ENCODE data around the gene PPTC7. TPM values are rescaled to one million over a fixed set of nuclear protein-coding genes. Genes with fewer than 3 reads are reported as not detected.
A peak's percentile ranks its signal among the peaks of the same experiment; 100 is the strongest.
"Not testable (repeated sequence)": the region's sequence is repeated elsewhere in the genome, so short reads cannot be mapped to it uniquely, and the experiment has no call there.

PPTC7 gene
- total RNA-seq, 4 donors from 2014 or later = 3.6 to 34.1 (median 21.1) TPM

- no peaks in the 10 kb centered on the region for H3K27me3 ChIP-seq
- no peaks in the 10 kb centered on the region for H3K36me3 ChIP-seq
- TF ChIP-seq POLR2A (IDR thresholded peaks at IDR 0.05) (no peak), CTCF (IDR thresholded peaks at IDR 0.05) (no peak)
- peak overlapping the region; percentile 37 to 41 for H3K27ac ChIP-seq
- H3K4me1 ChIP-seq = peaks cover 5 to 10% of the 10 kb centered on the region in 2 donors
- intact Hi-C loops (cut with DNase I; ENCODE audit: low total_unique reads) = no loop called here
- H3K4me3 ChIP-seq = no peak overlapping the region
- H3K9me3 ChIP-seq = no peaks in the 10 kb centered on the region
- no peak for DNase-seq
These were observed 21.5 kb downstream of the PPTC7 start for GRCh38 chr12:110561471-110562201.

- no peak for DNase-seq
- Histone ChIP-seq H3K36me3 (no peaks in the 10 kb centered on the region), H3K4me3 (no peak overlapping the region), H3K4me1 (peaks cover 5 to 10% of the 10 kb centered on the region in 2 donors), H3K27ac (peak overlapping the region in 1 of 2 donors; percentile 37), H3K9me3 (no peaks in the 10 kb centered on the region), H3K27me3 (no peaks in the 10 kb centered on the region)
- intact Hi-C loops (cut with DNase I; ENCODE audit: low total_unique reads) = no loop called here
- TF ChIP-seq POLR2A (IDR thresholded peaks at IDR 0.05) (no peak), CTCF (IDR thresholded peaks at IDR 0.05) (no peak)
These were observed 22.2 kb downstream of the PPTC7 start for GRCh38 chr12:110560946-110561345.

GRCh38 chr12:110560048-110560447 is 23.1 kb downstream of the PPTC7 start:
- no peak overlapping the region for H3K27ac ChIP-seq
- no peaks in the 10 kb centered on the region for H3K9me3 ChIP-seq
- H3K36me3 ChIP-seq = no peaks in the 10 kb centered on the region
- no peaks in the 10 kb centered on the region for H3K27me3 ChIP-seq
- TF ChIP-seq POLR2A (IDR thresholded peaks at IDR 0.05) (no peak), CTCF (IDR thresholded peaks at IDR 0.05) (no peak)
- intact Hi-C loops (cut with DNase I; ENCODE audit: low total_unique reads) = no loop called here
- peaks cover 5 to 10% of the 10 kb centered on the region in 2 donors for H3K4me1 ChIP-seq
- DNase-seq = no peak
- no peak overlapping the region for H3K4me3 ChIP-seq

- H3K36me3 ChIP-seq; H3K4me3 ChIP-seq; H3K27ac ChIP-seq; DNase-seq; H3K9me3 ChIP-seq; intact Hi-C loops (cut with DNase I; ENCODE audit: low total_unique reads); H3K27me3 ChIP-seq: not testable (repeated sequence)
- H3K4me1 ChIP-seq = peaks cover 5 to 10% of the 10 kb centered on the region in 2 donors
These were observed 24.2 kb downstream of the PPTC7 start for GRCh38 chr12:110558945-110559344.

- intact Hi-C loops (cut with DNase I; ENCODE audit: low total_unique reads) = no loop called here
- H3K4me3 ChIP-seq = no peak overlapping the region
- H3K36me3 ChIP-seq = no peaks in the 10 kb centered on the region
- no peak overlapping the region for H3K27ac ChIP-seq
- no peaks in the 10 kb centered on the region for H3K9me3 ChIP-seq
- H3K4me1 ChIP-seq = peaks cover 0 to 7% of the 10 kb centered on the region in 2 donors
- H3K27me3 ChIP-seq = no peaks in the 10 kb centered on the region
- TF ChIP-seq POLR2A (IDR thresholded peaks at IDR 0.05) (no peak), CTCF (IDR thresholded peaks at IDR 0.05) (no peak)
- no peak for DNase-seq
These were observed 25.8 kb downstream of the PPTC7 start for GRCh38 chr12:110557300-110557699.

All from uterus (tissue), 4 donors.